ENCODE data around the gene ALDH1B1.

DNA sequence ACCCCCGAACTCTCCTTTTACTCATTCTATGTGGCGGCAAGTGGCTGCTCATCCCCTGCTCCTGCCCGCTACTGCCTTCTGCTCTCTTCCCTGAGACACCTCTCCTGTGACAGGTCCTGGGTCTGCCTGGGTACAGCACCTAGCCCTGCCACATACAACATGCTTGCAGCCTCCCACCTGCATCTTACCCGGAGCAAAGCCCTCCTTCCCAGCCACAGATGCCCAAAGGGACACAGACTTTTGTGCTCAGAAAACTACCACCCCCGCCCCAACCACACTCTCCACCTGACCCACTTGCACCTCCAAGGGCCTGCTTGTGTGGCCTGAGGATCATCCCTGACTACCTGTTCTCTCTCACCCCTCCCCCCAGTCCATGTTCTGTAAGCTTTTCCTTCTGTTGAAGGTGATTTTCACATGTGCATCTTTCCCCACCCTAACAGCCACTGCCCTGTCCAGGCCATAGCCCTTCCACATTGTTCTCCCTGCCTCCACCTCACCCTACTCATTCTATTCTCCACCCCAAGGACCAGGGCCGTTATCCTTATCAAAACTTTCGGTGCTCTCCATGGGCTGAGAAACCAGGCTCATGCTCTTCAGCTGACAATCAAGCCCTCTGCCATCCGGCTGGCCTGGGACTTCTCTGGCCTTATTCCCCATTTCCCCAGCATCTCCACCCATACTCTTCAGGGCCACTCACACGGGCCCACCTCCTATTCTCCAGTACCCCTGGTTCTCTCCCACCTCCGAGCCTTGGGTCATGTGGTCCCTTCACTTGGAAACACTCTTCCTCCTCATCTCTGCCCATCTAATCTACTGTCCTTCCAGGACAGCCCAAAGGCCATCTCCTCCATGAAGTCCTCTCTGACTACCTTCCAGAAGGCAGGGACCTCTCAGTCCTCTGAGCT, 46.4 kb upstream of the ALDH1B1 start:
- TF ChIP-seq CTCF (IDR thresholded peaks at IDR 0.05) (no peak), POLR2A (IDR thresholded peaks at IDR 0.05) (no peak)
